ENCODE data around the gene VEZT. TPM values are rescaled to one million over a fixed set of nuclear protein-coding genes. Genes with fewer than 3 reads are reported as not detected.

Gene VEZT
- total RNA-seq, 1 donor: 77.1 TPM

GRCh38 chr12:95185854-95186253 lies 31.8 kb upstream of the VEZT start:
- no peak overlapping the region for H3K4me3 ChIP-seq (ENCODE audit: insufficient read depth, low read length)
- no peak for DNase-seq (ENCODE audit: insufficient read length, low spot score, missing footprints)
- no peaks in the 10 kb centered on the region for H3K27me3 ChIP-seq (ENCODE audit: insufficient read depth, low read length)
- no peak overlapping the region for H2AFZ ChIP-seq (ENCODE audit: low read length)
- H4K20me1 ChIP-seq (ENCODE audit: insufficient read depth, low read length): no peaks in the 10 kb centered on the region
- H3K27ac ChIP-seq (ENCODE audit: low read depth, low read length): no peak overlapping the region
- peaks cover 10% of the 10 kb centered on the region for H3K4me1 ChIP-seq (ENCODE audit: insufficient read depth, low read length)
- no peak overlapping the region for H3K4me2 ChIP-seq (ENCODE audit: insufficient read depth, low read length)
- peaks cover 4% of the 10 kb centered on the region for H3K79me2 ChIP-seq (ENCODE audit: insufficient read depth, low read length)
- no peaks in the 10 kb centered on the region for H3K9me3 ChIP-seq (ENCODE audit: low read depth, low read length)
- no peaks in the 10 kb centered on the region for H3K36me3 ChIP-seq (ENCODE audit: insufficient read depth, low read length)
- TF ChIP-seq CTCF (IDR thresholded peaks at IDR 0.05; ENCODE audit: extremely low read depth, low read depth, low read length): no peak

GRCh38 chr12:95187865-95188415 lies 29.7 kb upstream of the VEZT start:
- Histone ChIP-seq H3K27me3 (ENCODE audit: insufficient read depth, low read length) (no peaks in the 10 kb centered on the region), H3K4me3 (ENCODE audit: insufficient read depth, low read length) (no peak overlapping the region), H3K4me2 (ENCODE audit: insufficient read depth, low read length) (no peak overlapping the region), H3K27ac (ENCODE audit: low read depth, low read length) (no peak overlapping the region), H3K36me3 (ENCODE audit: insufficient read depth, low read length) (no peaks in the 10 kb centered on the region), H4K20me1 (ENCODE audit: insufficient read depth, low read length) (no peaks in the 10 kb centered on the region), H3K4me1 (ENCODE audit: insufficient read depth, low read length) (peaks cover 4% of the 10 kb centered on the region), H3K9me3 (ENCODE audit: low read depth, low read length) (no peaks in the 10 kb centered on the region), H2AFZ (ENCODE audit: low read length) (no peak overlapping the region), H3K79me2 (ENCODE audit: insufficient read depth, low read length) (peaks cover 8% of the 10 kb centered on the region)
- no peak for TF ChIP-seq CTCF (IDR thresholded peaks at IDR 0.05; ENCODE audit: extremely low read depth, low read depth, low read length)
- no peak for DNase-seq (ENCODE audit: insufficient read length, low spot score, missing footprints)

GRCh38 chr12:95191060-95191696 lies 26.4 kb upstream of the VEZT start:
- no peak for TF ChIP-seq CTCF (IDR thresholded peaks at IDR 0.05; ENCODE audit: extremely low read depth, low read depth, low read length)
- Histone ChIP-seq H3K4me3 (ENCODE audit: insufficient read depth, low read length) (no peak overlapping the region), H4K20me1 (ENCODE audit: insufficient read depth, low read length) (no peaks in the 10 kb centered on the region), H2AFZ (ENCODE audit: low read length) (no peak overlapping the region), H3K27me3 (ENCODE audit: insufficient read depth, low read length) (no peaks in the 10 kb centered on the region), H3K9me3 (ENCODE audit: low read depth, low read length) (no peaks in the 10 kb centered on the region), H3K36me3 (ENCODE audit: insufficient read depth, low read length) (no peaks in the 10 kb centered on the region), H3K79me2 (ENCODE audit: insufficient read depth, low read length) (peaks cover 7% of the 10 kb centered on the region), H3K4me1 (ENCODE audit: insufficient read depth, low read length) (no peaks in the 10 kb centered on the region), H3K27ac (ENCODE audit: low read depth, low read length) (no peak overlapping the region), H3K4me2 (ENCODE audit: insufficient read depth, low read length) (no peak overlapping the region)
- no peak for DNase-seq (ENCODE audit: insufficient read length, low spot score, missing footprints)

GRCh38 chr12:95192271-95192670 lies 25.3 kb upstream of the VEZT start:
- Histone ChIP-seq H3K4me1 (ENCODE audit: insufficient read depth, low read length) (no peaks in the 10 kb centered on the region), H3K4me3 (ENCODE audit: insufficient read depth, low read length) (no peak overlapping the region), H3K4me2 (ENCODE audit: insufficient read depth, low read length) (no peak overlapping the region), H4K20me1 (ENCODE audit: insufficient read depth, low read length) (no peaks in the 10 kb centered on the region), H3K9me3 (ENCODE audit: low read depth, low read length) (no peaks in the 10 kb centered on the region), H2AFZ (ENCODE audit: low read length) (no peak overlapping the region), H3K36me3 (ENCODE audit: insufficient read depth, low read length) (no peaks in the 10 kb centered on the region), H3K27ac (ENCODE audit: low read depth, low read length) (no peak overlapping the region), H3K27me3 (ENCODE audit: insufficient read depth, low read length) (no peaks in the 10 kb centered on the region), H3K79me2 (ENCODE audit: insufficient read depth, low read length) (peaks cover 10% of the 10 kb centered on the region)
- no peak for DNase-seq (ENCODE audit: insufficient read length, low spot score, missing footprints)
- TF ChIP-seq CTCF (IDR thresholded peaks at IDR 0.05; ENCODE audit: extremely low read depth, low read depth, low read length): no peak

Measured in osteoblast (primary cell).